ENCODE results near the gene MNT.

- TF ChIP-seq GATA2 (IDR thresholded peaks at IDR 0.05; ENCODE audit: low read depth, low read length): no peak
- TF ChIP-seq GATA3 (IDR thresholded peaks at IDR 0.05; ENCODE audit: low read depth, low read length): no peak
Observed at GRCh38 chr17:2405247-2405926, 4.5 kb upstream of the MNT start.

All from SH-SY5Y (cell line).